Loucy (cell line): ENCODE data around the gene EXOC3L4.

Source experiments
- H2AFZ ChIP-seq: fragments of 200-600 bp; sonication (generic); 2 replicates; pipeline ENCODE4 v1.6.0; 2016; ENCODE audit warnings: antibody characterized with exemption, mild to moderate bottlenecking, low read length, moderate library complexity
- H3F3A ChIP-seq: fragments of 200-600 bp; 2 replicates; pipeline ENCODE4 v1.6.0; 2016; ENCODE audit warnings: antibody characterized with exemption, low read depth, mild to moderate bottlenecking
- H3K27me3 ChIP-seq: fragments of 200-600 bp; sonication (generic); 2 replicates; pipeline ENCODE4 v1.6.1; 2014; ENCODE audit warnings: low read length, mild to moderate bottlenecking; ENCODE audit not compliant: insufficient read depth, poor library complexity, severe bottlenecking
- H3K36me3 ChIP-seq: fragments of 200-600 bp; sonication (generic); 2 replicates; pipeline ENCODE4 v1.6.1; 2016; ENCODE audit warnings: low read length; ENCODE audit not compliant: insufficient read depth
- H3K4me1 ChIP-seq: fragments of 200-600 bp; sonication (generic); 2 replicates; pipeline ENCODE4 v1.5.1; 2014; ENCODE audit warnings: low read length, mild to moderate bottlenecking; ENCODE audit not compliant: insufficient read depth, poor library complexity, severe bottlenecking
- H3K4me2 ChIP-seq: fragments of 200-600 bp; sonication (generic); 2 replicates; pipeline ENCODE4 v1.6.0; 2014; ENCODE audit warnings: antibody characterized with exemption, low read length, low read depth, mild to moderate bottlenecking; ENCODE audit not compliant: poor library complexity, severe bottlenecking
- H3K4me3 ChIP-seq: fragments of 200-600 bp; sonication (generic); 2 replicates; pipeline ENCODE4 v1.5.1; 2014; ENCODE audit warnings: low read length, mild to moderate bottlenecking, mixed read lengths; ENCODE audit not compliant: poor library complexity, severe bottlenecking
- H3K79me2 ChIP-seq: fragments of 200-600 bp; sonication (generic); 2 replicates; pipeline ENCODE4 v1.6.1; 2014; ENCODE audit warnings: low read length; ENCODE audit not compliant: insufficient read depth
- H3K9ac ChIP-seq: fragments of 200-600 bp; sonication (generic); 2 replicates; pipeline ENCODE4 v1.6.0; 2014; ENCODE audit warnings: mild to moderate bottlenecking, low read depth, low read length, moderate library complexity; ENCODE audit not compliant: poor library complexity, severe bottlenecking
- H3K9me2 ChIP-seq: fragments of 200-600 bp; sonication (generic); replicated peaks from 2 replicates; pipeline ENCODE4 v1.6.1; 2016; ENCODE audit warnings: low read depth, low read length, mixed read lengths
- H3K9me3 ChIP-seq: fragments of 200-600 bp; sonication (generic); 2 replicates; pipeline ENCODE4 v1.6.1; 2014; ENCODE audit warnings: mild to moderate bottlenecking, antibody characterized with exemption, low read length, low read depth; ENCODE audit not compliant: insufficient read depth
- H4K20me1 ChIP-seq: fragments of 200-600 bp; sonication (generic); 2 replicates; pipeline ENCODE4 v1.6.0; 2014; ENCODE audit warnings: antibody characterized with exemption, low read length, mild to moderate bottlenecking; ENCODE audit not compliant: insufficient read depth, poor library complexity, severe bottlenecking
- EZH2phosphoT487 ChIP-seq: fragments of 200-600 bp; IDR thresholded peaks from 2 replicates; pipeline ENCODE4 v1.6.1; 2018; ENCODE audit warnings: antibody characterized with exemption, mild to moderate bottlenecking, moderate library complexity, borderline replicate concordance
- TF ChIP-seq, protein P1 (sequence below): fragments of 200-600 bp; sonication (generic); conservative IDR thresholded peaks from 2 replicates; pipeline ENCODE4 v1.5.1; 2014; ENCODE audit warnings: mild to moderate bottlenecking, antibody characterized with exemption, low read length

Gene EXOC3L4

DNA sequence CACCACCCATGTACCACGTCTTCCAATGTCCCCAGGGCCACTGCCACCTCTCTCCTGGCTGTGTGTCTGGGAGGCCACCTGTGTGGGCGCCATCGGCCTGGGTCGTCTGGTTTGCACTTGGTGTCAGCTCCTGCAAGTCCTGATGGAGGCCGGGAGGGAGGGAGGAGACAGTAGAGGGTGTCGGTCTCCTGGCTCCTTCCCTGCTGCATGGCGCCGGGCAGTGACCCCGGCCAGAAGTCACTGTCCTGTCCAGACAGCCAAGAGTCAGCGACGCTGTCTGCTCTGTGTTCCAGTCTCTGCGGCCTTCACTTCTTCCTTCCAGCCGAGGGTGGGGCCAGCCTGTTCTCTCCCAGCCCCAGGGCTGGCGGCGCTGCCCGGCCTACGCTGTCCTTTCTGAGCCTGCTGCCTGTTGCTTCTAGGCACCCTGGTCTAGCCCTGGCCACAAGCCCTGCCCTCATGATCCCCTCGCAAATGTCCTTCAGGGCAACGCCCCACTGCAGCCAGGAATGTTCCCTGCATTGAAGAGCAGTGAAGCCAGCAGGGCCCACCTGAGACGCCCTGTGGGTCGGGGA, 23.5 kb upstream of the EXOC3L4 start:
- Histone ChIP-seq H3K4me3 (no peak overlapping the region), H3K79me2 (no peaks in the 10 kb centered on the region), H4K20me1 (no peaks in the 10 kb centered on the region), H3K36me3 (no peaks in the 10 kb centered on the region), H3K4me1 (no peaks in the 10 kb centered on the region), H3K9me2 (no peaks in the 10 kb centered on the region), H3K9ac (no peak overlapping the region), H3K27me3 (no peaks in the 10 kb centered on the region), H3K4me2 (no peak overlapping the region), H2AFZ (no peak overlapping the region), H3F3A (no peaks in the 10 kb centered on the region), H3K9me3 (no peaks in the 10 kb centered on the region)
- TF ChIP-seq, protein P1, sequence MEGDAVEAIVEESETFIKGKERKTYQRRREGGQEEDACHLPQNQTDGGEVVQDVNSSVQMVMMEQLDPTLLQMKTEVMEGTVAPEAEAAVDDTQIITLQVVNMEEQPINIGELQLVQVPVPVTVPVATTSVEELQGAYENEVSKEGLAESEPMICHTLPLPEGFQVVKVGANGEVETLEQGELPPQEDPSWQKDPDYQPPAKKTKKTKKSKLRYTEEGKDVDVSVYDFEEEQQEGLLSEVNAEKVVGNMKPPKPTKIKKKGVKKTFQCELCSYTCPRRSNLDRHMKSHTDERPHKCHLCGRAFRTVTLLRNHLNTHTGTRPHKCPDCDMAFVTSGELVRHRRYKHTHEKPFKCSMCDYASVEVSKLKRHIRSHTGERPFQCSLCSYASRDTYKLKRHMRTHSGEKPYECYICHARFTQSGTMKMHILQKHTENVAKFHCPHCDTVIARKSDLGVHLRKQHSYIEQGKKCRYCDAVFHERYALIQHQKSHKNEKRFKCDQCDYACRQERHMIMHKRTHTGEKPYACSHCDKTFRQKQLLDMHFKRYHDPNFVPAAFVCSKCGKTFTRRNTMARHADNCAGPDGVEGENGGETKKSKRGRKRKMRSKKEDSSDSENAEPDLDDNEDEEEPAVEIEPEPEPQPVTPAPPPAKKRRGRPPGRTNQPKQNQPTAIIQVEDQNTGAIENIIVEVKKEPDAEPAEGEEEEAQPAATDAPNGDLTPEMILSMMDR = no peak
- TF ChIP-seq EZH2phosphoT487 = no peak

DNA sequence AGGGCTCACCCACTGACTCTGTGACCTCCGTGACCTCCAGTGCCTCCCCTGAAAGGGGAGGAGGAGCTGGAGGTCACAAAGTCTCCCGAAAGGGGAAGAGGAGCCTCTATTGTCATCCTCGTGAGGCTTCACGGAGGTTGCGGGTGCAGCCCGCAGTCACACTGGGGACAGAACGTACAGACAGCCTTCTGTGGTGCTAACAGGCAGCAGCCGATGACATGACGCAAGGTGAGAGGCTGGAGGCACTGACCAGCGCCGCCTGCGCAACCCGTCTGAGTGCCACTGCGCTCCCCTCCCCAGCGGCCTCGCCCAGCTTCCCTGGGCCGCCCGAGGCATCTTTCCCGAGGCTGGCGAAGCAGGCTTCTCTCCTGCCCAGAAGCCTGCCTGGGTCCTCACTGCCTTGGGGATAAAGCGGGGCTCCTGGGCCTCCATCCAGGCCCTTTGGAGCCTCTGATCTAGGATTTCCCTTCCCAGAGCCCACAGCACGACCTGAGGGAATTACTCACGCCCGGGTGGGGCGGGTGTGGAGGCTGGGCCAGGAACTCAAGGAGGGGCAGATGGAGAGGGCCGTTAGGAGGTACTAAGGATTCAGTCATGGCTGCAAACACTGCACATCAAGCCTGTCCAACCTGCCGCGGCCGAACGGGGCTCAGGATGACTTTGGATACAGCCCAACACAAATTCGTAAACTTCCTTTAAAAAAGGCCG, 22.8 kb upstream of the EXOC3L4 start:
- Histone ChIP-seq H3K79me2 (no peaks in the 10 kb centered on the region), H3K9me2 (no peaks in the 10 kb centered on the region), H4K20me1 (no peaks in the 10 kb centered on the region), H3K4me3 (no peak overlapping the region), H2AFZ (no peak overlapping the region), H3F3A (no peaks in the 10 kb centered on the region), H3K9me3 (no peaks in the 10 kb centered on the region), H3K4me2 (no peak overlapping the region), H3K27me3 (no peaks in the 10 kb centered on the region), H3K36me3 (no peaks in the 10 kb centered on the region), H3K4me1 (no peaks in the 10 kb centered on the region), H3K9ac (no peak overlapping the region)
- TF ChIP-seq, protein P1 = no peak
- TF ChIP-seq EZH2phosphoT487 = no peak

DNA sequence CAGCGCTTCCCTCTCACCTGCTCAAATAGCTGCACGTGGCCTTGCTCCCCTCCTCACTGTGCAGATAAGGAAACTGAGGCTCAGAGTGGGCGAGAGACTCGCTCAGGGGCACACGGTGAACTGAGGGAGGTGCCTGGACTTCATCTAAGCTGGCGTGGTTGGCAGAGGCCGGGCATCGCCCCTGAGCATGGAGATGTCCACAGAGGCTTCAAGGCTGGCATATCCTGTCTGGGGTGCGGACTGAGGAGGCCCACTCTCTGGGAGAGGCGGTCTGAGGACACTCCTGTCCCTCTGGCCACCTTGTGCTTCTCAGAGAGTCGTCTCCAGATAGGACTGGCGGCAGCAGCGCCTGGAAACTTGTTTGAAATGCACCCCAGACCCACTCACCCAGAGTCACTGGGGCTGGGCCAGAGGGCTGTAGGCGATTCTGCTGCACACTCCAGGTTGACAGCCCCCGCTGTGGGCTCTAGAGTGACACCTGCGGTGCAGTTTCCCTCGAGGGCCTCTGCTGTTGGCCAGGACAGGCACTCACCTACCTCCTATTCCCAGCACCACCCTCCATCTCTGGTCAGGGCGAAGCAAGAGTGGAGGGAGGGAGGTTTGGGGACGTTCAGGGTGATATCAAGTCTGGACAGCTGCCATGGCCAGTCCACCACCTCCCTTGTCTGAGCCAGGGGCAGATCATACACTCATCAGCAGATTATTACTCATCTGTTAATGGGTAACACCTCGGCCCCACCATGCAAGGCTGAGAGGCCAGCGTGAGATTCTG, 21.7 kb upstream of the EXOC3L4 start:
- Histone ChIP-seq H3K27me3 (no peaks in the 10 kb centered on the region), H3K4me3 (no peak overlapping the region), H3K79me2 (no peaks in the 10 kb centered on the region), H3F3A (no peaks in the 10 kb centered on the region), H3K36me3 (no peaks in the 10 kb centered on the region), H3K9ac (no peak overlapping the region), H3K4me1 (no peaks in the 10 kb centered on the region), H3K9me2 (no peaks in the 10 kb centered on the region), H3K9me3 (no peaks in the 10 kb centered on the region), H4K20me1 (no peaks in the 10 kb centered on the region), H3K4me2 (no peak overlapping the region), H2AFZ (no peak overlapping the region)
- TF ChIP-seq EZH2phosphoT487 = no peak
- TF ChIP-seq, protein P1 = no peak
